ENCODE results near the gene GUCY1A1. TPM values are rescaled to one million over a fixed set of nuclear protein-coding genes. Genes with fewer than 3 reads are reported as not detected.

Gene GUCY1A1
- total RNA-seq, 4 donors from 2014 or later, result 29.4 to 45.6 (median 32.7) TPM

GRCh38 chr4:155657169-155657568 is 9.5 kb upstream of the GUCY1A1 start:
- intact Hi-C loops (cut with DNase I; ENCODE audit: low total_unique reads), result no loop called here
- DNase-seq, result no peak
- Histone ChIP-seq H3K36me3 (no peaks in the 10 kb centered on the region), H3K4me3 (no peak overlapping the region), H3K27me3 (no peaks in the 10 kb centered on the region), H3K27ac (no peak overlapping the region), H3K4me1 (peaks cover 0 to 10% (median 0%) of the 10 kb centered on the region in 4 donors), H3K9me3 (no peaks in the 10 kb centered on the region)
- in situ Hi-C loops (cut with MboI; ENCODE audit: low pct_ligation_motif_present in 1 of 4, low pct_unique_long_range_greater_than_20kb in 1 of 4, low sequenced_read_pairs in 3 of 4), result no loop called here
- TF ChIP-seq POLR2A (IDR thresholded peaks at IDR 0.05) (no peak), CTCF (IDR thresholded peaks at IDR 0.05) (no peak), EP300 (IDR thresholded peaks at IDR 0.05; ENCODE audit: low read depth) (no peak), POLR2AphosphoS5 (IDR thresholded peaks at IDR 0.05) (no peak)

GRCh38 chr4:155657985-155658680 is 8.5 kb upstream of the GUCY1A1 start:
- H3K27ac ChIP-seq, result no peak overlapping the region
- H3K36me3 ChIP-seq, result no peaks in the 10 kb centered on the region
- in situ Hi-C loops (cut with MboI; ENCODE audit: low pct_ligation_motif_present in 1 of 4, low pct_unique_long_range_greater_than_20kb in 1 of 4, low sequenced_read_pairs in 3 of 4) (no loop called here), intact Hi-C loops (cut with DNase I; ENCODE audit: low total_unique reads) (no loop called here)
- no peaks in the 10 kb centered on the region for H3K9me3 ChIP-seq
- DNase-seq, result no peak
- H3K27me3 ChIP-seq, result no peaks in the 10 kb centered on the region
- TF ChIP-seq EP300 (IDR thresholded peaks at IDR 0.05; ENCODE audit: low read depth) (no peak), POLR2A (IDR thresholded peaks at IDR 0.05) (no peak), CTCF (IDR thresholded peaks at IDR 0.05) (no peak), POLR2AphosphoS5 (IDR thresholded peaks at IDR 0.05) (no peak)
- H3K4me1 ChIP-seq, result peaks cover 0 to 10% (median 0%) of the 10 kb centered on the region in 4 donors
- 14 to 60% methylated on average over 1 of the region's 1 CpG for WGBS, 2 donors (ENCODE audit: low coverage in 1 of 2)
- no peak overlapping the region for H3K4me3 ChIP-seq

- Histone ChIP-seq H3K36me3 (no peaks in the 10 kb centered on the region), H3K4me1 (peaks cover 0 to 10% (median 0%) of the 10 kb centered on the region in 4 donors), H3K27ac (peak overlapping the region; percentile 5 to 52 (median 38)), H3K4me3 (no peak overlapping the region), H3K9me3 (no peaks in the 10 kb centered on the region), H3K27me3 (no peaks in the 10 kb centered on the region)
- in situ Hi-C loops (cut with MboI; ENCODE audit: low pct_ligation_motif_present in 1 of 4, low pct_unique_long_range_greater_than_20kb in 1 of 4, low sequenced_read_pairs in 3 of 4) (no loop called here), intact Hi-C loops (cut with DNase I; ENCODE audit: low total_unique reads) (no loop called here)
- WGBS, 2 donors (ENCODE audit: low coverage in 1 of 2), result 67 to 68% methylated on average over 1 of the region's 1 CpG
- TF ChIP-seq CTCF (IDR thresholded peaks at IDR 0.05) (no peak), EP300 (IDR thresholded peaks at IDR 0.05; ENCODE audit: low read depth) (no peak), POLR2A (IDR thresholded peaks at IDR 0.05) (no peak), POLR2AphosphoS5 (IDR thresholded peaks at IDR 0.05) (no peak)
- DNase-seq, result no peak
Measured at GRCh38 chr4:155658681-155659064, 8.0 kb upstream of the GUCY1A1 start.

DNA sequence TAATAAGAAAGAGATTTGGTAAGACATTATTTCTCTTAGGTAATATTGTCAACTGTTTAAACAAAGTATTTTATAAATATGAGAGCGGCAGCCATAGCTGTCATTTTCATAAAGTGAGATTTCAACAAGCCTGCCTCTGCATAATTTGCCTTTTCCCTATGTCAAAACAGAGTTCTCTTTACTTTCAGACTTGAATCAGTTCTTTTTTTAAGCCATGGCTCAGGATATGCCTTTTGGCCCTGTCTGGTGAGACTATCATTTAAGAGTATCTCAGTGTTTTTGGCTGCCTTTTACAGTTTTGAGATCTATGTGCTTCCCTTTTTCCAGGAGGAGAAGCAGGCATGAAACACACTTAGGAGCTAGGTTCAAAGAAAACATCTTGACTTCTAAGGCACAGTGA is 7.5 kb upstream of the GUCY1A1 start:
- TF ChIP-seq EP300 (IDR thresholded peaks at IDR 0.05; ENCODE audit: low read depth) (no peak), CTCF (IDR thresholded peaks at IDR 0.05) (no peak), POLR2A (IDR thresholded peaks at IDR 0.05) (no peak), POLR2AphosphoS5 (IDR thresholded peaks at IDR 0.05) (no peak)
- H3K27ac ChIP-seq, result peak overlapping the region; percentile 5 to 52 (median 38)
- H3K27me3 ChIP-seq, result no peaks in the 10 kb centered on the region
- intact Hi-C loops (cut with DNase I; ENCODE audit: low total_unique reads) (no loop called here), in situ Hi-C loops (cut with MboI; ENCODE audit: low pct_ligation_motif_present in 1 of 4, low pct_unique_long_range_greater_than_20kb in 1 of 4, low sequenced_read_pairs in 3 of 4) (no loop called here)
- 75 to 79% methylated on average over 1 of the region's 1 CpG for WGBS, 2 donors (ENCODE audit: low coverage in 1 of 2)
- H3K36me3 ChIP-seq, result no peaks in the 10 kb centered on the region
- H3K4me3 ChIP-seq, result no peak overlapping the region
- no peak for DNase-seq
- H3K9me3 ChIP-seq, result no peaks in the 10 kb centered on the region
- peaks cover 0 to 10% (median 0%) of the 10 kb centered on the region in 4 donors for H3K4me1 ChIP-seq
